ENCODE data around the gene FAM20C. TPM values are rescaled to one million over a fixed set of nuclear protein-coding genes. Genes with fewer than 3 reads are reported as not detected.

The FAM20C gene
- total and polyA plus RNA-seq, 2 of the 8 experiments (the other 6 are each of a cell fraction or from before 2014, with no cell fraction given) = 9.5 to 34.8 TPM

GRCh38 chr7:299169-299568, 106.8 kb downstream of the FAM20C start (continued):
- no peak for TF ChIP-seq SRF (IDR thresholded peaks at IDR 0.05; ENCODE audit: low read depth, low read length)
